ENCODE measurements around the gene OR51G2. TPM values are rescaled to one million over a fixed set of nuclear protein-coding genes. Genes with fewer than 3 reads are reported as not detected.
"Not testable (repeated sequence)": the region's sequence is repeated elsewhere in the genome, so short reads cannot be mapped to it uniquely, and the experiment has no call there.

OR51G2 gene, protein sequence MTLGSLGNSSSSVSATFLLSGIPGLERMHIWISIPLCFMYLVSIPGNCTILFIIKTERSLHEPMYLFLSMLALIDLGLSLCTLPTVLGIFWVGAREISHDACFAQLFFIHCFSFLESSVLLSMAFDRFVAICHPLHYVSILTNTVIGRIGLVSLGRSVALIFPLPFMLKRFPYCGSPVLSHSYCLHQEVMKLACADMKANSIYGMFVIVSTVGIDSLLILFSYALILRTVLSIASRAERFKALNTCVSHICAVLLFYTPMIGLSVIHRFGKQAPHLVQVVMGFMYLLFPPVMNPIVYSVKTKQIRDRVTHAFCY
- total RNA-seq = not detected in 2 replicates

- no peak for DNase-seq (ENCODE audit: low read depth in 2 of 2)
Observed at GRCh38 chr11:4919250-4919649, at the start of gene OR51G2. Gene OR51G2 (minus strand): TSS chr11:4919350. CDS start chr11:4915663, 3,687 bp downstream.

DNA sequence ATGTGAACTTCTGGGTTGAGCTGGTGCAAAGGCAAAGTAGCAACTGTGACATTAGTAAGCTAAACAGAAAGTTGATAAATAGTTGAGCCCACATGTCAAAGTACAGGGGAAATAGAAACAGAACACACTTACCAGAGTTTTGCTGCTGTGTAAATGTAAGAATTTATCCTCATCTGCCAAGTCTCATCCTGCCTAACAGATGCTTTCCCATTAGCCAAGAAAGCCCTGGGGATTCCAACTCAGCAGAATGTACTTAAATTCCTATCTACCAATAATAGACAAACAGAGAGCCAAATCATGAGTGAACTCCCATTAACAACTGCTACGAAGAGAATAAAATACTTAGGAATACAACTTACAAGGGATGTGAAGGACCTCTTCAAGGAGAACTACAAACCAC lies 43.7 kb upstream of the OR51G2 start:
- DNase-seq (ENCODE audit: low read depth in 2 of 2) = no peak

- DNase-seq (ENCODE audit: low read depth in 2 of 2) = no peak
Observed at GRCh38 chr11:4960877-4961276, 41.7 kb upstream of the OR51G2 start.

DNA sequence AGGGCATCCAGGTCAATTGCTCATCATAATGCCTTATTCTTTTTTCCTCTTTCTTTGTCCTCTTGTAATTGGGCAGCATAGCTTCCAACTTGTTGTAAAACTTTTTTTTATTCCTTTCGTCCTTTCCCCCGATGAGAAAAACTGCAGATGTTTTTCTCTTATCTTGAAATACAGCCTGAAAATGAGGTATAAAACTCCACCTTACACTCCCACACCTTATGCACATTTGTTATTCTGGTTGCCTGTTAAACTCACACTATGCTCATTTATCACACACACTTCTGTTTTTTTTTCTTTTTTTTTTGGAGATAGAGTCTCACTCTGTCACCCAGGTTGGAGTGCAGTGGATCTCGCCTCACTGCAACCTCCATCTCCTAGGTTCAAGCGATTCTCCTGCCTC lies 38.2 kb upstream of the OR51G2 start:
- DNase-seq (ENCODE audit: low read depth in 2 of 2) = no peak

GRCh38 chr11:4955613-4956012 lies 36.5 kb upstream of the OR51G2 start, which contains the start of gene OR51A2:
Gene OR51A2 (minus strand): TSS chr11:4955713. CDS start chr11:4955713, 0 bp downstream.
- DNase-seq (ENCODE audit: low read depth in 2 of 2) = not testable (repeated sequence)

- no peak for DNase-seq (ENCODE audit: low read depth in 2 of 2)
Observed at GRCh38 chr11:4947505-4947904, 28.4 kb upstream of the OR51G2 start, which contains the start of gene OR51A4. Gene OR51A4 (minus strand): TSS chr11:4947605. CDS start chr11:4947100, 505 bp downstream.

DNA sequence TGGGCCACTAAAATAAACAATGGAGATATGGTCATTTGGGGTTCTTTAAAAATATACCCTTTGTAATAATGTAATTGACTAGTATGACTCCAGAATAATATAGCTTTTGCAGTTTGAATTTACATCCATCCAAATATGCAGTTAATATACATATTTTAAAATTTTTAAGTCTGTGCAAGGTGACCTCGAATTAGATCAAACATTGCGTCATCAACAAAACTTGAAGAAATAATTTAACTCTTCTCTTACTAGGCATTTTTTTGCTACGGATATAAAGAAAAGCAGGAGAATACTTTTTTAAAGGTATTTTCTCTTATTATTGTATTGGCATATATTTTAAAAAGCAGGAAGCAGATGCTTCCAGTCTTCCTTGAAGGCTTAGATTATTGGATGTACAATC lies 17.6 kb upstream of the OR51G2 start:
- DNase-seq (ENCODE audit: low read depth in 2 of 2) = no peak

DNA sequence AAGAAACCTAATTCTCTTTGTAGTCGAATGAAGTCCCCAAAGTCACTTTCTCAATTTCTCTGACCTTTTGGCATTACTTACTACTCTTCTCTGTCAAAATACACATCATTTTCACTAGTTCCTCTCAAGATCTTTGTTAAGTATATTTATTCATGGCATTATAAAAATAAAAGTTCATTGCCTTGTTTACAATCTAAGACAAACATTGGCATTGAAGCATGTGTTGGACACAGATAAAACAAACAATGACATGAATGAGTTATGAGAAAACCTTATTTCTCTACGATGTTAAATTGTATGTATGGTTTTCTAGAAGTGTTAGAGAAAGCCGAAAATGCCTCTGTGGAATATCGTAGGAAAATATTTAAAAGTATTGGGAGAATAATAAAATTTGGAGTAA lies 13.6 kb upstream of the OR51G2 start:
- DNase-seq (ENCODE audit: low read depth in 2 of 2) = no peak

DNA sequence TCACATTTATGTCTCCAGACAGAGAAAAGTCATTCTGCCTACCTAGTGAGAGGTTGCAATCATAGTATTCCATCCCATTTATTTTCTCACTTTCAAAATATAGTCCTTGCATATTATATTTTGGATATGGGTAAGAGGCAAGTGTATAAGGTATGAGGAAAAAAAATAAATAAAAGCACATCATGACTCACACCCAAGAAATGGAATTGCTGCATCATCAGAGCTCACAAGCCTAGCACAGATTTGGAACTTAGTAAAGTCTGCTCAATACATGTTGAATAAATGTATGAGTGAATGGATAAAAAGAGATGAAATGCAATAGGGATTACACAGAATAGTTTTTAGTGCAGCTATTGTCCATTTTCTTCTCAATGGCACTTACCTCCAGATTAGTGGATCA lies 7.5 kb upstream of the OR51G2 start:
- DNase-seq (ENCODE audit: low read depth in 2 of 2) = no peak

DNA sequence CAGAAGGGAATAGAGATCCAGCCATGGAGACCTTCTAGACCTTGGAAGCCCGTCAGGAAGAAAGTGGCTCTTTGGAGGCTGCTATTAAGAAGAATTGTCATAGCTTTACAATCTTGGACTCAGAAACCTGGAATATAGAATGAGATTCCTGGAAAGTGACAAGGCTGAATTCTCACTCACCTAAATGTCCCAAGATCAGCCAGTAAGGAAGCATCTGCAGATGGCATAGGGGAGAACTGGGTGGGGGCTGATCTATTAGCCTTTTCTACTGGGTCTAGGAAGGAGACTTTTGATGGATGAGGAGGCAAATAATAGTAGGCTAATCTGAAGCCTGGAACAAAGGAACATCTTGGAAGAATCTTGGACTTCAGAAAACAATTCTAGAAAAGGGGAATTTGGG lies 5.1 kb upstream of the OR51G2 start, which contains the start of gene OR51G1:
TSS of gene OR51G1 (minus strand) at position 101 of the 400 bp plus-strand sequence. CDS start at position 101, 0 bp downstream.
- DNase-seq (ENCODE audit: low read depth in 2 of 2) = no peak

DNA sequence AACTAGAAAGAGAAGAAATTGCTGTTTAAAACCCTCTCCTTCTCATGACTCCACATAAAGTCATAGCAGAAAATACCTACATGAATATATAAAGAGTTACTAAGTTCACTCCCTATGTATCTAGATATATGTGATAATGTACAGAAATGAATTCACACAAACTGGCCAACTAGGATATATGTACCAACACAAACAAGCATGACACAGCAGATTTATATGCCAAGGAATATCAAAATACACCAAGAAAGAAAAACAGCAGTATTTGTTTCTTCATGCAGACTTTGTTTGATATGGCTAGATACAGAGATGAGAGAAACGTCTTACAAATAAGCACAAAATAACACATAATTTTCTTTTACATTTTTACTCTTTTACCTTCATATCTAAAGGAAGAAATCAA lies 3.2 kb upstream of the OR51G2 start:
- no peak for DNase-seq (ENCODE audit: low read depth in 2 of 2)

GRCh38 chr11:4921796-4922195 lies 2.6 kb upstream of the OR51G2 start:
- DNase-seq (ENCODE audit: low read depth in 2 of 2) = no peak

DNA sequence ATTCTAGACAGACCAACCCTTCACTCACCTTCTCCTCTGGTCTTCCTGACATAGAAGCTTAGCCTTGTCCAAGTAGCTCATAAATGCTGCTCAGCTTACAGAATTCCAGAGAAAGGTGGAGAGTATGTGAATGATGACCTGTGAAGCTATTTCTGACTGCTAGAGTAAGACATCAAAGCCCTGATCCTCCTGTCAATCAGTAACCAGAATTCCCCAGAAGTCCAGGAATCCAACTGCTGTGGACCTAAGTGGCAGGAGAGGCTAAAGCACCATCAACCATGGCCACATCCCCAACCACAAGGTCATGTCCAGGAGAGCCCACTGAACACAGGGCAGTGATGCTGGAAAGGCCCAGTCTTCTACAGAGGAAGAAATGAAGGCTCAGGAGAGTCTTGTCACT lies 2.6 kb downstream of the OR51G2 start:
- DNase-seq (ENCODE audit: low read depth in 2 of 2) = no peak

- DNase-seq (ENCODE audit: low read depth in 2 of 2) = no peak
Observed at GRCh38 chr11:4903484-4903883, 15.7 kb downstream of the OR51G2 start, which contains the start of gene OR51A7. Gene OR51A7 (plus strand): TSS chr11:4903783. CDS start chr11:4907370, 3,587 bp downstream.

DNA sequence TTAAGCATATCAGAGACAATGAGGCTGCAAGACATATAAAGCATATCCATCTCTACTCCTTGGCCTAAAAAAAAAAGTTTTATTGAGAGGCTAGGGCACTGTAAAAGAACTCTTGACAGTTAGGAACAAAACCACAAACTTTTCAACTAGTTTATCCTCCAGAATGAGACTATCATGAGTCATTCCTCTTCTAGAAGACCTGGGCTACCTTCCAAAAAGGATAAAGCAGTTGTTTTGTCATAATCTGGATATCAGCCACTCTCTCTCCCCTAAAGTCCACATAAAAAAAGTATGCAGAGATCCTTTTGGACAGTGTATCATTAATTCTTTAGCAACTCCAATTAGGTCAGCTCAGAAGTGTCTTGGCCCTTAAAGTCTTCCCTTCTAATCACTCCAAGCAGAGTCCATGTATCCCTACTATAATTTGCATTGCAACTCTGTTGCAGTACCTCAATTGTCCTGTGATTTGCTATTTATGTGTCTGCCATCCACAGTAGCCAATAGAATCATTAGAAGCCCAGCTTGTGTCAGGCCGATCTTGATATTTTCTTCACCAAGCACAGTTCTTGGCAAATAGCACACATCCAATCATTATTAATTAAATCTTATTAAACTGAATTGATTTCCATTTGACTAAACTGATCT lies 27.0 kb downstream of the OR51G2 start:
- DNase-seq (ENCODE audit: low read depth in 2 of 2) = peak in 1 of 2 donors; percentile 2

DNA sequence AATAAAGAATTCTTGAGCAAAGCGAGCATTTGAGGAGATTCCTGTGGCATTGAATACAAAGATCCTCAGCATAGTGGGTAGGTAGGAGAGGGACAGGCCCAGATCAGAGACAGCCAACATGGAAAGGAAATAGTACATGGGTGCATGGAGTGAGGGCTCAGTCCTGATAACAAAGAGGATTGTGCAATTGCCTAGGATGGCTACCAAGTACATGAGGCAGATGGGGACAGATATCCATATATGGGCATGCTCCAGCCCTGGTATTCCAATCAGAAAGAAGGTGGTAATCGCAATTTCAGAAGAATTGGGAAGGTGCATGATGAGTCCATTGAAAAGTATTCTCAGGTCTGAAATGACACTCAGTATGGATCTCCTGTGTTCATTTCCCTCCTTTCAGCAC lies 28.9 kb downstream of the OR51G2 start:
- no peak for DNase-seq (ENCODE audit: low read depth in 2 of 2)

GRCh38 chr11:4887591-4887990 lies 31.6 kb downstream of the OR51G2 start:
- DNase-seq (ENCODE audit: low read depth in 2 of 2) = no peak

DNA sequence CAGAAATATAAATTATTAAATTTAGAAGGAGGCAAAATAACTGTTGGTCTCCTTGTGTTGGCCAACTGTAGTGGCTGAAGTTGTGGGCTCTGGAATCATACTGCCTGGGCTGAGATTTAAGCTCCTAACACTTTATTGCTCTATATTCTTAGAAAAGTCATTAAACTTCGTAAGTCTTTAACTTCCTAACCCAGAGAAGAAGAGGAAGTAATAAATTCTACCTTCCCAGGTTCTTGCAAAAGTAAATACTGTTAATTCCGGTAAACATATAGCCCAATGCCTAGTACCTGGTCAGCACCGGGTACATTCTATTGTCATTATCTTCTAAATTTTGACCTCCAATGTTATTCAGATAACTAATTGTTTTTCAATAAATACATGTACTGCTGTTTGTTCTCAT lies 33.0 kb downstream of the OR51G2 start:
- DNase-seq (ENCODE audit: low read depth in 2 of 2) = no peak

DNA sequence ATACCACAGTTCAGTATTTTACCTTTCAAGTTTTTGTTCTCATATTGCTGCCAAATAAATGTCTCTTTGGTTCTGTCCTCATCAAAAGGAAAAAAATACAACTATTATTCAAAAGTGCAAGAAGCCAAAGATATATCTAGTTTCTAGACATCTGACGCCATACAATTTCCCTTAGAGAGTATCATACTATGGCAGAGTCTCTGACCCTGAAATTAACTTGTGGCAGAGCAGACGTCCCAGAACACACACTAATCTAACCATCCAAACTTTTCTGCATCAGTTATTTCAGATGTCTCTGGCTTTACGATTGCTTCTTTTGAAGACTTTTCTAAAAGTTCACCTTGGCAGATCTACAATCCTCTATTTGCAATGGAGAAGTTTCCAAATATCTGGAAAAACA lies 34.8 kb downstream of the OR51G2 start:
- no peak for DNase-seq (ENCODE audit: low read depth in 2 of 2)

DNA sequence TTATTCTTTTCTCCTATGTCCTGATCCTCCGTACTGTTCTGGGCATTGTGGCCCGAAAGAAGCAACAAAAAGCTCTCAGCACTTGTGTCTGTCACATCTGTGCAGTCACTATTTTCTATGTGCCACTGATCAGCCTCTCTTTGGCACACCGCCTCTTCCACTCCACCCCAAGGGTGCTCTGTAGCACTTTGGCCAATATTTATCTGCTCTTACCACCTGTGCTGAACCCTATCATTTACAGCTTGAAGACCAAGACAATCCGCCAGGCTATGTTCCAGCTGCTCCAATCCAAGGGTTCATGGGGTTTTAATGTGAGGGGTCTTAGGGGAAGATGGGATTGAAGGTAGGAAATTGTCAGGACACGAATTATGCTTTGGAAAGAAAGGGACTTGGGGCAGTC lies 36.6 kb downstream of the OR51G2 start:
- no peak for DNase-seq (ENCODE audit: low read depth in 2 of 2)

DNA sequence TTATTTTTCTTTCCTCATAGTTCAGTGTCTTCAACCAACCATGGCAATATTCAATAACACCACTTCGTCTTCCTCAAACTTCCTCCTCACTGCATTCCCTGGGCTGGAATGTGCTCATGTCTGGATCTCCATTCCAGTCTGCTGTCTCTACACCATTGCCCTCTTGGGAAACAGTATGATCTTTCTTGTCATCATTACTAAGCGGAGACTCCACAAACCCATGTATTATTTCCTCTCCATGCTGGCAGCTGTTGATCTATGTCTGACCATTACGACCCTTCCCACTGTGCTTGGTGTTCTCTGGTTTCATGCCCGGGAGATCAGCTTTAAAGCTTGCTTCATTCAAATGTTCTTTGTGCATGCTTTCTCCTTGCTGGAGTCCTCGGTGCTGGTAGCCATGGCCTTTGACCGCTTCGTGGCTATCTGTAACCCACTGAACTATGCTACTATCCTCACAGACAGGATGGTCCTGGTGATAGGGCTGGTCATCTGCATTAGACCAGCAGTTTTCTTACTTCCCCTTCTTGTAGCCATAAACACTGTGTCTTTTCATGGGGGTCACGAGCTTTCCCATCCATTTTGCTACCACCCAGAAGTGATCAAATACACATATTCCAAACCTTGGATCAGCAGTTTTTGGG lies 37.2 kb downstream of the OR51G2 start, which contains the start of gene OR51T1:
TSS of gene OR51T1 (plus strand) at position 41 of the 641 bp plus-strand sequence. CDS start at position 41, 0 bp downstream.
- DNase-seq (ENCODE audit: low read depth in 2 of 2) = no peak

DNA sequence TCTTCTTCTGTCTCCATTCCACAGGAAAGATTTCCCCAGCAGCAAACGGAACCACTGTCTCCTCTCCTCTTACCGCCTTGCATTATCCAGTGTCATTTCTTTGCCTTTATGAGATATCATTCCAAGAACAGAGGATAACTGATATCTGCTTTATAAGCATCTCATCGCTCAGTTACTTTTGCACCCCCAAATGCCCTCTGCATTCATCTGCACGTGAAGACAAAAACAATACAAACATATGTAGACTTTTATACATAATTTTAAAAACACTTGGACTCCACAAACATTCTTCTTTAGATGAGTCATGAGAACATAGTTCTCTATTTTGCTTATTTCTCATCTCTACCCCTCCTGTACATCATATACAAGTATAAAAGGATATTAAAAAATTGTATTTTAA lies 38.0 kb downstream of the OR51G2 start:
- no peak for DNase-seq (ENCODE audit: low read depth in 2 of 2)

Data from lung microvascular endothelial cell (primary cell).